ENCODE measurements around the gene DHH. TPM values are rescaled to one million over a fixed set of nuclear protein-coding genes. Genes with fewer than 3 reads are reported as not detected.
"Not testable (repeated sequence)": the region's sequence is repeated elsewhere in the genome, so short reads cannot be mapped to it uniquely, and the experiment has no call there.

The DHH gene
- under 1 TPM; 0.08 to 0.20 TPM for total RNA-seq

DNA sequence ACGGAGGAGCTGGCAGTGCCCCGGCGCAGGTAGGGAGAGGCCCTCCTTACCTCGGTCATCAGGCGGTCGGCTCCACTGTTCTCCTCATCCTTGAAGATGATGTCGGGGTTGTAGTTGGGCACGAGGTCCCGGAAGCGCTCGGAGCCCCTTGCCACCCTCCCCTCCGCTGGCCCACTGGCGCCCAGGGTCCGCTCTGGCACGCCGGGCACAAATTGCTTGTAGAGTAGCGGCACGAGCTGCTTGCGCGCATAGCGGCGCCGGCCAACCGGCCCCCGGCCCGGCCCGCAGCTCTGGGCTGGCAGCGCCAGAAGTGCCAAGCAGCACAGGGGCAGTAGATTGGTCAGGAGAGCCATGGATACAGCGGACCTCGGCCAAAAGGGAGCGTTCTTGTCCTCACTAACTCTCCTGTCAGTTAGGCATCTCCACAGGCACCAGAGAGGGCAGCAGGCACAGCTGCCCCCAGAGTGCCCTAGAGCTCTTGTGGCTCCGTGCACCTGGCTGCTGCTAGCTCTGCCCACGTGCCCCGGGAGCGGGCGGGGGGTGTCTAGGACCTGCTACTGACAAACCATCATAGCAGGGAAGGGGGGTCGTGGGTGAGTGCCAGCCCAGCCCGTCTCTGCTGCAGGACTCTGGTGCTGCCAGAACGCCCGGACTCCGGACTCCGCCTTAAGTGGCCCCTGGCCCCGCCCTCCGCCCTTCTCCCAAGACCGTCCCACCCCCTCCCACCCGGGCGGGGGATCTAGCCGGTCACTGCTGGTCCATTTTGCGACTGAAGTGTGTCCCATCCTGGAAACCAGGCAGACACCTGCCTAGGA is at the start of gene DHH:
TSS of gene DHH (minus strand) at position 642 of the 815 bp plus-strand sequence. CDS start at position 353, 289 bp downstream.
- CTCF ChIA-PET, result interaction anchor here (0.6 to 5.0 kb wide), 9 partner anchors 11 to 97 kb away, joined by 3 to 55 read pairs (median 5); partner anchors contain the start of genes DDN, LMBR1L and RHEBL1
- Mint-ChIP-seq H3K27ac (no peak within 1 kb of the TSS), H3K4me3 (peak within 1 kb of the TSS; percentile 10), H3K27me3 (peaks cover 55% of the 10 kb centered on the region), H3K36me3 (ENCODE audit: low read depth) (peaks cover 25% of the 10 kb centered on the region), H3K4me1 (peaks cover 46% of the 10 kb centered on the region), H3K9me3 (no peaks in the 10 kb centered on the region)
- DNase-seq, result no peak
- POLR2A ChIA-PET, result interaction anchor here (0.8 to 4.5 kb wide), 12 partner anchors 14 to 229 kb away, joined by 3 to 26 read pairs (median 5); partner anchors contain the start of genes KMT2D, LMBR1L, RHEBL1 and TROAP

DNA sequence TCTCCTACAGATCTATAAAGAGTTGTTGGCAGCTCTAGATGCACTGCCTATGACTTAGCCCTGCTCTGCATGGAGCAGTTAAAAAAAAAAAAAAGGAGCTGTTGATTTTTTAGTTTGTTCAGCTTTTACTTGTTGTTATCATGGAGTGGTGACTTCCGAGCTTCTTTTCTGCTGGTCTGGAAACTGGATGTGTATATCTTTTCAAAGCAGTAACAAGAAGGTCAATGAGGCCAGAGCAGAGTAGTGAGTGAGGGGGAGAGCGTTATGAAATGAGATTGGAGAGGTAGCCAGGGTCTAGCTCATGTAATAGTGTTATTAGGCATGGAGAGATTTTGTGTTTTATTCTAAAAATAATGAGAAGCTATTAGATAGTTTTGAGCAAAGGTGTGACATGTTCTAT is 49.8 kb upstream of the DHH start:
- DNase-seq, result no peak
- Mint-ChIP-seq H3K27ac (no peak overlapping the region), H3K4me1 (no peaks in the 10 kb centered on the region), H3K36me3 (ENCODE audit: low read depth) (peaks cover 3% of the 10 kb centered on the region), H3K27me3 (no peaks in the 10 kb centered on the region), H3K9me3 (no peaks in the 10 kb centered on the region), H3K4me3 (no peak overlapping the region)
- ChIA-PET CTCF (interaction anchor here (0.7 to 1.5 kb wide), 2 partner anchors 12 to 267 kb away, joined by 3 to 5 read pairs; no protein-coding TSS in a partner anchor), POLR2A (interaction anchor here (5.4 kb wide), 1 partner anchor 13 kb away, joined by 44 read pairs; the partner anchor contains the start of gene TUBA1B)

DNA sequence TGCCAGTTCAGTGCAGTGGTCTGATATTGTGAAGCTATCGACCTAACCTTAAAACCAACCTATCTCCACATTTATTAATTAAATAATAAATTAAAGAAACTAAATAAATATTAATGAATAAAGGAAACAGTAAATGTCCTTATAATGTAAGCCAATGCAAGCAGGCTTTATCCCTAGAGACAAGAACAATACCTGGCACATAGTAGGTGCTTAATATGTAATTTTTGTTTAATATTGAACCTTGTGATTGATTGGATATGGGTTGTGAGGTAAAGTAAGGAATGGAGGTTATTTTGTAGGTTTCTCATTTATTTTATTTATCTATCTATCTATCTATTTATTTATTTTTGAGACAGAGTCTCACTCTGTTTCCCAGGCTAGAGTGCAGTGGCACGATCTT is 44.4 kb upstream of the DHH start:
- Mint-ChIP-seq H3K4me3 (no peak overlapping the region), H3K4me1 (peaks cover 5% of the 10 kb centered on the region), H3K9me3 (no peaks in the 10 kb centered on the region), H3K36me3 (ENCODE audit: low read depth) (peaks cover 3% of the 10 kb centered on the region), H3K27ac (no peak overlapping the region), H3K27me3 (no peaks in the 10 kb centered on the region)
- ChIA-PET CTCF (interaction anchor here (1.0 kb wide), 1 partner anchor 43 kb away, joined by 3 read pairs; no protein-coding TSS in a partner anchor), POLR2A (interaction anchor here (1.1 to 2.1 kb wide), 3 partner anchors 8 to 125 kb away, joined by 3 to 6 read pairs (median 5); partner anchors contain the start of genes TUBA1A and TUBA1B)
- DNase-seq, result no peak

DNA sequence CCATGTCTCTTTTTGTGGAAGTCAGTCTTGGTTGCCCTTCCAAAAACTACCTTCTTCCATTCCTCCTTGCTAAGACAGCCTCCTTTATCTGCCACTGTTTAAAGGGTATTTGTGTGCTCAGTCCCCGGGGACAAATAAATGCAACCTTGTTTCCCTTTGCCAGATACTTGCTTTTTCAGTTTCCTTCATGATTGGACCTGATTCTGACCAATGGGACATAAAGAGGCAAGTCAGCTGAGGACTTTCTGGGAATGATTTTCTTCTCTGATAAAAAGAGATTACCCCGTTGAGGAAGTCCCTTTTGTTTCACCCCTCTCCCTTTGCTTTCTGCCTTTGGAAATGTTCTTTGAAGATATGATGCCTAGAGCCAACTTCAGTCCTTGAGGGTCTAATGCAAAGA is 44.0 kb upstream of the DHH start:
- no peak for DNase-seq
- Mint-ChIP-seq H3K9me3 (no peaks in the 10 kb centered on the region), H3K27ac (no peak overlapping the region), H3K4me3 (no peak overlapping the region), H3K27me3 (no peaks in the 10 kb centered on the region), H3K36me3 (ENCODE audit: low read depth) (peaks cover 3% of the 10 kb centered on the region), H3K4me1 (peaks cover 9% of the 10 kb centered on the region)
- CTCF ChIA-PET, result interaction anchor here (0.8 to 1.2 kb wide), 3 partner anchors 42 to 127 kb away, joined by 3 to 4 read pairs (median 3); no protein-coding TSS in a partner anchor
- POLR2A ChIA-PET, result interaction anchor here (1.1 to 2.1 kb wide), 3 partner anchors 8 to 125 kb away, joined by 3 to 6 read pairs (median 5); partner anchors contain the start of genes TUBA1A and TUBA1B

GRCh38 chr12:49137476-49137875 is 42.9 kb upstream of the DHH start:
- no peaks in the 10 kb centered on the region for H3K9me3 Mint-ChIP-seq
- peaks cover 3% of the 10 kb centered on the region for H3K36me3 Mint-ChIP-seq (ENCODE audit: low read depth)
- no peak for DNase-seq
- ChIA-PET CTCF (interaction anchor here (0.6 to 1.2 kb wide), 2 partner anchors 128 to 1299 kb away, joined by 3 to 4 read pairs; no protein-coding TSS in a partner anchor), POLR2A (interaction anchor here (1.4 kb wide), 1 partner anchor 127 kb away, joined by 3 read pairs; no protein-coding TSS in a partner anchor)
- H3K4me3 Mint-ChIP-seq, result no peak overlapping the region
- H3K27ac Mint-ChIP-seq, result no peak overlapping the region
- H3K27me3 Mint-ChIP-seq, result no peaks in the 10 kb centered on the region
- peaks cover 20% of the 10 kb centered on the region for H3K4me1 Mint-ChIP-seq

DNA sequence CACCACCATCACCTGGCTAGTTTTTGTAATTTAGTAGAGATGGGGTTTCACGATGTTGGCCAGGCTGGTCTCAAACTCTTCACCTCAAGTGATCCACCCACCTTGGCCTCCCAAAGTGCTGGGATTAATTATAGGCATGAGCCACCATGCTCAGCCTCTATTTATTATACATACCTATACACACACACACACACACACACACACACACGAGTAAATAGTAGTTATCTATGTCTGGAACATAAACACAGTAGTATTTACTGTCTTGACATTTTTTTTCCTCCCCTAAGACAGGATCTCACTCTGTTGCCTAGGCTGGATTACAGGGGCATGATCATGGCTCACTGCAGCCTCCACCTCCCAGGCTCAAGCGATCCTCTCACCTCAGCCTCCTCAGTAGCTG is 42.4 kb upstream of the DHH start:
- H3K27ac Mint-ChIP-seq, result not testable (repeated sequence)
- CTCF ChIA-PET, result interaction anchor here (0.6 kb wide), 1 partner anchor 1298 kb away, joined by 3 read pairs; no protein-coding TSS in a partner anchor

DNA sequence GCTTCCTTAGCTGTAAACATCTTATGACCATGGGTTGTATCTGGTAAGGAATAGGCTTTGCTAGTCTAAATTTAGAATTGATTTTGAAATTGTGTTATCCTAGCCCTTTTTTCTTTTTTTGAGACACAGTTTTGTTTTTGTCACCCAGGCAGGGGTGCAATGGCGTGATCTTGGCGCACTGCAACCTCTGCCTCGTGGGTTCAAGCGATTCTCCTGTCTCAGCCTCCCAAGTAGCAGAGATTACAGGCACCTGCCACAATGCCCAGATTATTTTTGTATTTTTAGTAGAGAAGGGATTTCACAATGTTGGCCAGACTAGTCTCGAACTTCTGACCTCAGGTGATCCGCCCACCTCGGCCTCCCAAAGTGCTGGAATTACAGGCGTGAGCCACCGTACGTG is 39.0 kb upstream of the DHH start:
- Mint-ChIP-seq H3K4me1 (peaks cover 45% of the 10 kb centered on the region), H3K36me3 (ENCODE audit: low read depth) (peaks cover 26% of the 10 kb centered on the region), H3K4me3 (peak overlapping the region; percentile 92), H3K27ac (peak overlapping the region; percentile 47), H3K27me3 (no peaks in the 10 kb centered on the region), H3K9me3 (no peaks in the 10 kb centered on the region)
- ChIA-PET CTCF (interaction anchor here (0.7 to 4.1 kb wide), 6 partner anchors 11 to 209 kb away, joined by 3 to 44 read pairs (median 4); partner anchors contain the start of gene TUBA1A), POLR2A (interaction anchor here (0.9 to 6.7 kb wide), 7 partner anchors 24 to 608 kb away, joined by 3 to 261 read pairs (median 74); partner anchors contain the start of genes LMBR1L, RHEBL1, TMBIM6 and TUBA1A)
- no peak for DNase-seq

More for the DNA sequence above, 42.4 kb upstream of the DHH start:
- POLR2A ChIA-PET; H3K27me3 Mint-ChIP-seq; H3K9me3 Mint-ChIP-seq; DNase-seq; H3K4me3 Mint-ChIP-seq; H3K36me3 Mint-ChIP-seq (ENCODE audit: low read depth): not testable (repeated sequence)
- H3K4me1 Mint-ChIP-seq, result peaks cover 25% of the 10 kb centered on the region

GRCh38 chr12:49133014-49133413 is 38.4 kb upstream of the DHH start:
- Mint-ChIP-seq H3K27me3 (no peaks in the 10 kb centered on the region), H3K4me3 (peak overlapping the region; percentile 92), H3K9me3 (no peaks in the 10 kb centered on the region), H3K4me1 (peaks cover 42% of the 10 kb centered on the region), H3K27ac (peak overlapping the region; percentile 47), H3K36me3 (ENCODE audit: low read depth) (peaks cover 31% of the 10 kb centered on the region)
- POLR2A ChIA-PET, result interaction anchor here (0.9 to 6.7 kb wide), 15 partner anchors 9 to 609 kb away, joined by 3 to 261 read pairs (median 44); partner anchors contain the start of genes LMBR1L, RHEBL1, SPATS2 and TMBIM6
- CTCF ChIA-PET, result interaction anchor here (0.6 to 4.1 kb wide), 8 partner anchors 11 to 210 kb away, joined by 3 to 44 read pairs (median 4); partner anchors contain the start of gene TUBA1A
- DNase-seq, result no peak

- POLR2A ChIA-PET, result interaction anchor here (0.8 to 6.7 kb wide), 43 partner anchors 10 to 610 kb away, joined by 3 to 261 read pairs (median 9); partner anchors contain the start of genes ARF3, DDX23, KANSL2 and KMT2D
- no peak for DNase-seq
- Mint-ChIP-seq H3K27ac (peak overlapping the region; percentile 94), H3K36me3 (ENCODE audit: low read depth) (peaks cover 41% of the 10 kb centered on the region), H3K9me3 (no peaks in the 10 kb centered on the region), H3K4me3 (peak overlapping the region; percentile 92), H3K27me3 (no peaks in the 10 kb centered on the region), H3K4me1 (peaks cover 53% of the 10 kb centered on the region)
- CTCF ChIA-PET, result interaction anchor here (0.6 to 4.1 kb wide), 15 partner anchors 12 to 191 kb away, joined by 3 to 44 read pairs (median 8); partner anchors contain the start of genes LMBR1L, RHEBL1, TROAP and TUBA1A
Observed at GRCh38 chr12:49131894-49132461, 37.4 kb upstream of the DHH start.

DNA sequence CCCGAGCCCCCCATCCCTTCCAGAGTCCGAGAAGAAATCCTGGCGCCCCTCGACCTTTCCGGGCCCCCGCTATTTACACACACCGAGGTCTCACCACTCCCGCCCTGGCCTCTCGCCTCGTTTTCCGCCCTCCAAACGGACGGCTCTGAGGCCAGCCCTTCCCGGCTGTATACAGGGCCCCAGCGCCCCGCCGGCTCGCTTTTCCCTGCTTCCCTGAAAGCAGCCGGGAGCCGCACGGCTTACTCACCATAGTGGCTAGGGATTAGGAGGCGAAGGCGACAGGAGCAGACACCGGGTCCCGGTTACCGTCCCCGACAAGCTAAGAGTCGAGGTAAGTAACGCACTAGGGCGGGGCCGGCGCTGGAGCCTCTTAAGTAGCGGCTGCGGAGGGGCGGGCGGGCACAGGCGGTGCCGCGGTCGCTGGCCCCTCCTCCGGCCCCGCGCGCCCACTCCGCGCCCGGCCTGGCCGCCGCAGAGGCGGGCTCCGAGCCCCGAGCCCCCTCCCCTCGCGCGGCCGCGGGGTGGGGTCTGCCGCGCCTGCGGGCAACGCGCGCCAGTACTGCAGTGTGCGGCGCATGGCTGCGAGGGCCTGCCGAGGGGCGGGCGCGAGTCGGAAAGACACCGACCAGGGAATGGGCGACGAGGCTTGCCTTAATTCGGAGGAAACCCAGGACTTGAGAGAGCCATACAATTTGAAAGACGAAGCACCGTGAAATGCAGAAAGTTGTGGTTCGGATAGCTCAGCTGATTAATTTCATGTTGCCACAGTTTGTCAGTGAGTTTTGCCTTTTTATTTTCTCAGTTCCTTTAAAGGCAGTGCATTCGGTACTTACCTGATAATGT is 36.7 kb upstream of the DHH start, which contains the start of gene TUBA1B:
TSS of gene TUBA1B (minus strand) at position 345 of the 843 bp plus-strand sequence. CDS start at position 250, 95 bp downstream.
- POLR2A ChIA-PET, result interaction anchor here (0.7 to 6.7 kb wide), 86 partner anchors 8 to 1120 kb away, joined by 3 to 261 read pairs (median 5); partner anchors contain the start of genes ARF3, DDN, DDX23 and DHH
- peaks cover 54% of the 10 kb centered on the region for H3K4me1 Mint-ChIP-seq
- H3K36me3 Mint-ChIP-seq (ENCODE audit: low read depth), result peaks cover 46% of the 10 kb centered on the region

More for the DNA sequence above, 36.7 kb upstream of the DHH start, which contains the start of gene TUBA1B:
- CTCF ChIA-PET, result interaction anchor here (0.6 to 4.1 kb wide), 29 partner anchors 9 to 235 kb away, joined by 3 to 44 read pairs (median 4); partner anchors contain the start of genes LMBR1L, RHEBL1, TROAP and TUBA1A
- Mint-ChIP-seq H3K27ac (peak within 1 kb of the TSS; percentile 97), H3K9me3 (no peaks in the 10 kb centered on the region), H3K4me3 (peak within 1 kb of the TSS; percentile 96), H3K27me3 (no peaks in the 10 kb centered on the region)
- DNase-seq, result peak; percentile 92

All from activated CD4-positive, alpha-beta memory T cell treated with anti-CD3 and anti-CD28 coated beads, Interleukin-2, amount 10 ng/mL, durations not matched to agents 7 days and 5 days (primary cell).